Lung microvascular endothelial cell (primary cell): ENCODE measurements around the gene SPTLC3. TPM values are rescaled to one million over a fixed set of nuclear protein-coding genes. Genes with fewer than 3 reads are reported as not detected.
"Not testable (repeated sequence)": the region's sequence is repeated elsewhere in the genome, so short reads cannot be mapped to it uniquely, and the experiment has no call there.

Experiments
- DNase-seq, 2 donors: peaks; one replicate each; pipeline versions ENCODE4 v3.0.0 to v3.0.0-alpha.2; 2010; ENCODE audit warnings: low read depth in 2 of 2
- total RNA-seq: library from RNA; depleted of rRNA; stranded (reverse); fragments of >200 nt; gene quantifications from 2 replicates; pipeline ENCODE4 v1.2.1, GENCODE V29; 2014

SPTLC3 gene
- total RNA-seq, result under 0.01 and 0.44 TPM in 2 replicates

- DNase-seq, result peak in 1 of 2 donors; percentile 19
Measured at GRCh38 chr20:13008761-13009681, at the start of gene SPTLC3. Gene SPTLC3 (plus strand): TSS chr20:13008972. CDS start chr20:13009268, 296 bp downstream.

DNA sequence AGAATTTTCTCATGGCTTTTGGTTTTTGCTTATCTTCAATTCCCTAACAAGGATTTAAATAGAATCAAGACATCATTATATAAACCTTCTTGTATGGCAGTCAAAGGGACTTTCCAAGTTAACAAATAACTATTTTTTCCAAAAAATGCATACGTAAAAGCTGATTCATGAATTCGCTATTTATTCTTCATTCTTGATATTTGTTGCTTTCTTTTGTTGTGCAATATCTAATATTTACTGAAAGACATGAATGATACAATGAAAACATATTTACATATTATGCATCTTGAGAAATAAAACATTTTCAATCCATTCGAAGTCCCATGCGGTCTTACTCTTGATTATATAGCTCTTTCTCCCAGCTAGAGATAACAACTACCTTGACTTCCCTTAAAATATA, 47.0 kb upstream of the SPTLC3 start:
- no peak for DNase-seq

DNA sequence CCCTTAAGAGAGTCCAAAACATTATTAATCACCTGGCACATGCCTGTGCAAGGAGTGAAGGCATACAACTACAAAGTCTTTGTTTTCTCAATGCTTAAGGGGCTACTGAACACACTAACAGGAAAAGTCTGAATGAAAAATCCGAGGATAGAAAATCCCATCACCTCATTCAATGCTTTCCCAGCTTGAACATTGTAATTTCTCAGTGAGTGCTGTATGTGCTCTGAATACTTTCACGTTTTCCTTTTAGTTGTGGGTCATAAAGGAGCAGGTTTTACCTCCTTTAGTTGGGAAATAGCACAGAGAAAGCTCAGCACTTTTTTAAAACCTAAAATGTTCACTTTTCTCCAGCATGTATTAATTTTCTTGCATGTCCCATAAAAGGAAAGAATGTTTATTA, 45.9 kb upstream of the SPTLC3 start:
- DNase-seq, result no peak

- DNase-seq, result no peak
Measured at GRCh38 chr20:12963416-12963815, 45.4 kb upstream of the SPTLC3 start.

- DNase-seq, result peak in 1 of 2 donors; percentile 8
Measured at GRCh38 chr20:12965212-12965869, 43.4 kb upstream of the SPTLC3 start.

- DNase-seq, result no peak
Measured at GRCh38 chr20:12965870-12966251, 42.9 kb upstream of the SPTLC3 start.

DNA sequence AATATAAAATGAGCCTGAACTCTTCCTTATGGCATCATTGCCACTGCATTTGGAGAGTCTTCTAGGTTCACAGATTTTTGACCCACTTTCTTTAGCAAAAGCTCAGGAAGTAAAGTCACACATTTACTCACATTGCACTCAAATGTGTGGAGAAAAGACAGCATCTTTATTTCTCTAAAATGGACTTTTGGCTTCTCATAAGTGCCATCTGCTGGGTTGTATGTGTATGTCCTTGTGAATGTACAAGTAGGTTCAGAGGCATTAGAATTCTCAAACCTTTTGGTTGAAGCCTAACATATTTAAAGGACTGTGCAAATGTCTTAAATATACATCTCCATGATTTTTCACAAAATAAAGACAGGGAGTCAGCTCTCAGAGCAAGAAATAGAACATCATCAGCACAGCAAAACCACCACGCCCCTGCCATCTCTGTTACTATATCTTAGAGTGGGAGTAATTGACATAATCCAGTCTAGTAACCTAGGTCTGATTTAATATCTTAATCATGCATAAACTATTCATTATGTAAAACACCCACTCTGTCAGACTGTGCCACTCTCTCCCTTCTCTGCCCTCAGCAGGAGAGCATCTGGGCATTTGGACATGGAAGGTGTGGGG, 42.2 kb upstream of the SPTLC3 start:
- peak; percentile 37 to 65 for DNase-seq

- no peak for DNase-seq
Measured at GRCh38 chr20:12967932-12968331, 40.8 kb upstream of the SPTLC3 start.

DNA sequence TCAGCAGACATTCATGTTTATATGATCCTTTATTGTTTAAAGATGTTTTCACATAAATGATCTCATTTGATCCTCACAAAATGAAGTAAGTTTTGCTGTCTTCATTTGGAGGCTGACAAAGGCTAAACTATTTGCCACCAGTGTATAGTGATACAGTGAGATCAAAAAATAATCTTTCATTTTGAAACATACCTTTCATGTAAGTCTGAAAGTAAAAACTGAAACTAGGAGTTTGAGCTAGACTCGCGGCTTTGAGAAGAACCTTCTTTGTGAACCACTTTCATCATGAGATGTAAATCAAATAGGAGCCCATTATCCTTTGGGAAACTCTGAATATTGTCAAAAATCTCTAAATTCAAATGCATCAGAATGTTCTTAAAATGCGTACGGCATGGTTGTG, 40.3 kb upstream of the SPTLC3 start:
- DNase-seq, result no peak

GRCh38 chr20:12969071-12969669, 39.6 kb upstream of the SPTLC3 start:
- no peak for DNase-seq

DNA sequence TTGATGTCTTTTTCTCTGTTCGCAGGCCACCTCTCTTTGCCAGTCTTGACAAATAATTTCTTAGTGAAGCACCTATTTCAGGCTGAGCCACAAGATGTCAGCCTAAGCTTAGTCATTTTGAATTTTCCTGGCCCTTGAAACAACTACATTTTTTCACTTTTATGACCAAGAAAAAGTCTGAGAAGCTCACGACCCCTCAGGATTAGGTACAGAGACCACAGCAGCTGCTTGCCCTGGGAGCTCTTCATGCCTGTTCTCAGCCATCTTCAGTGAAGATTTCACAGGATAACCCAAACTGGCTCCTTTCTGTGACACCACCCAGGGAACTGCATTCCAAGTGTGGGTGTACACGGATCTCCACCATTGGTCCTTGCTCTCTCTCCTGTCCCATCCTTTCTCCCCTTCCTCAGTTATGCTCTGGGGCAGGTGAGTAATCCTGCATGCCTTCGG, 38.4 kb upstream of the SPTLC3 start:
- peak; percentile 47 to 57 for DNase-seq

DNA sequence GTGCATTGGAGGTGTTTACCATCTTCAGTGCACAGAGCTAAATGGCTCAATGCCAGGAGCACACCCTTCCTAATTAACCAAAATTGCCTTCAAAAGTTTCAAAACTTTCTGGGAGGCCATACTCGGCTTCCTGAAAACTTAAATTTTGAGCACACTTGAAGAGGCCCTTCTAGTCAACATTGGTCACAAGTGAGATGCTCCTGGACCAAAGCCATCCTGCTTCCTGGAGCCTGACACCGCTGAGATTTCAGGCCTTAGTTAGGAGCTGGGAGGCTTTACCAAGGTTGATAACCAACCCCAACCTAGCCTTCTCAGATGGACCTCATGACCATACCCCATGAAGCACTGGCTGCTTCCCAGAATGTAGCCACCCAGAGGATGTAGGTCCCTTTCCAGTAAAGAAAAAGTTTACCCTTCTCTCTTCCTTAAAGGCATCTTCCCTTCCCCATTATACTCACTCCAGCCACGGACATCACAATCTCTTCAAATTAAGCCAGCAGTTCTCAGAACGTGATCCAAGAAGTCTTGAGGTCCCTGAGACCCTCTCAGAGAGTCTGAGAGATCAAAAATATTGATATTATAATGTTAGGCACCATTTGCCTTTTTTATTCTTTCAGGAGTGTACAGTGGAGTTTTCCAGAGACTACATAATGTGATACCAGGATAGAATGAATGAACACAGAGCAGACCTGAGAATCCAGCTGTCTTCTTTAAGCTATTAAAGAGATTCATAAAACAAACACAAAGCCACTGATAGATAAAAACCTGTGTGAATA, 32.8 kb upstream of the SPTLC3 start:
- DNase-seq, result no peak

- no peak for DNase-seq
Measured at GRCh38 chr20:12976720-12977309, 32.0 kb upstream of the SPTLC3 start.

GRCh38 chr20:12977328-12978125, 31.2 kb upstream of the SPTLC3 start:
- DNase-seq, result no peak

DNA sequence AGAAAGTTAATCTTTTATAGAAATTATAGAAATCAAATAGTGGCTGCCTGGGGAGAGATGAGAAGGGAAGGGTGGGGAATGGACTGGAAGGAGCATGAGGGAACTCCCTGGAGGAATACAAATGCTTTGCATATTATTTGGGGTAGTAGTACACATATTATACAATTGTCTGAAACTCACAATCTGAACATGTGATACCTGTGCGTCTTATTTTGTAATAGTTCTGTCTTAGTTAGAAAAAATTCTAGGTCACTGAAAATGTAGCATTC, 30.7 kb upstream of the SPTLC3 start:
- no peak for DNase-seq

DNA sequence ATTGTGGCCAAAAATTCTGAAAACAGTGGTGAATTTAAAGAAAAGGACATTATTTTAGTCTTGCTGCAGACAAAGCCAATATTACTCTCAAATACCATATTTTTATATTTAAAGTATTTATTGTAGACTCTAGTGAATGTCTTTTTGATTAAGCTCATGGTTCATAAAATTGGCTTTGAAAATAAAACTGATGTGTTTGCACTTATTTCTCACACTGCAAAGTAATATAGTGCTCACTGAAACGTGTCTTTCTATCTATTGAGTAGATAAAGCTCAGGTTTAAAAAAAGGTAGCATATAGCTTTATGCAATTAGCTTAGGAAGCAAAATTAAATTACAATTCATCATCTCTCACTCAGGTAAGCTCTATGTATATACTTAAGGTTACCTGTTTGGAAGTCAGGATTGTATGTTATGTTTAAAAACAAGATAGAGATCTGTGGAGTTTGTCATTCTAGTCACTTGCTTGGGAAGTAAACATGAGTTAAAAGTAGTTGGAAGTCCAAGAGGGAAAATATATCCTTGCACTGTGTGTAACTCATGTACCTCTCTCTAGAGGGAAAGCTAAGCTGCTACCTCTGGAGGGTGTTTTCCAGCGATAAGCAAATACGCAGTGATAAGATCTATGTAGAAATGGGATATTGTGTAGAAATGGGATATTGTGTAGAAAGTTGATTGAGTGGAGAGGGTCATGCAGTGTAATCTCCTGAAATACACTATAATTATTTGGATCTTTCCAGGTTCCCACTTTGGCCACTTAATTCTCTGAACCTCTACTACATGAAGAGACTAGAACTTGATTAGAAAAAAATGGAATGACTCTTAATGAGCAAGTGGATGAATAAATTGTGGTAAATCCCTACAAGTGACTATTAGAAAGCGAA, 29.9 kb upstream of the SPTLC3 start:
- DNase-seq, result no peak

GRCh38 chr20:12979713-12980112, 29.1 kb upstream of the SPTLC3 start:
- DNase-seq, result not testable (repeated sequence)

DNA sequence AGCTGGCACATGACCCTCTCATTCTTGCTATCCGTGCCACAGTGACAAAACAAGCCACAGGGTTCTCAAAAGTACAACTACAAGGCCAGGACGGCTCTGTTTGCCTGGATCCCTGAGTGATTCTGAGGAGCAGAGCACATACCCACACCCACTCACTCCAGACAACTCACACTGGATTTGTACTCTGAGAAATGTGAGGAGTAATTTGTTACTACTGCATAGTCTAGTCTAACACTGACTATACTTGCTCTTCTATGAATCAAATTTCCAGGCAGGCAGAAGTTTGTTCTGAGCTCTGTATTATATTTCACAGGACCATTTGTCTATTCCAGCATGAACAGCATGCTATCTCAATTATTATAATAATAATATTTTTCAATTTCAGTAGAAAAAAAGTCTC, 26.7 kb upstream of the SPTLC3 start:
- no peak for DNase-seq
